K562 (cell line): ENCODE data around the gene IRAK3. TPM values are rescaled to one million over a fixed set of nuclear protein-coding genes. Genes with fewer than 3 reads are reported as not detected.

Experiments
- ATAC-seq: fragments of 200-7000 bp; cut with Tn5 transposase; 3 replicates; pipeline ENCODE4 v1.9.1; 2020; ENCODE audit warnings: moderate library complexity
- BruUV-seq: library from RNA; stranded (reverse); fragments of 400-500 nt; replicated peaks from 2 replicates; lab custom pipeline; 2021; lab: Mats Ljungman, UMichigan
- CTCF ChIA-PET: fragments of 300-600 bp; formaldehyde crosslinking; extraction: SDS; loops from one replicate; lab custom pipeline; 2021; ENCODE audit warnings: low intra/inter-chr PET ratio; lab: Yijun Ruan, JAX
- POLR2A ChIA-PET: fragments of 300-600, 350-650 bp; sonication (Branson Sonifier 250); formaldehyde crosslinking; extraction: SDS; loops from one replicate; lab custom pipeline; 2021; ENCODE audit warnings: antibody characterized with exemption, inconsistent platforms; lab: Yijun Ruan, JAX
- DNase-seq, 4 experiments: peaks; one replicate each; pipeline versions ENCODE4 v3.0.0 to v3.0.0-alpha.2; 2011 to 2018; ENCODE audit warnings: low spot score in 3 of 4, mixed read lengths in 3 of 4; ENCODE audit errors: extremely low read depth in 1 of 4
- FAIRE-seq: peaks from 2 replicates; lab custom pipeline; 2011; peaks lifted over from hg19 to GRCh38; lab: Jason Lieb, UNC
- H2AFZ ChIP-seq: 2 replicates; pipeline ENCODE4 v1.6.0; 2011; ENCODE audit warnings: low read depth, low read length, control low read depth, inconsistent platforms
- H3K27ac ChIP-seq: fragments of 200-600 bp; 3 replicates; pipeline ENCODE4 v1.8.0; 2011; ENCODE audit warnings: low read depth, mild to moderate bottlenecking, control low read depth, inconsistent platforms, low read length, moderate library complexity, mixed read lengths; ENCODE audit errors: extremely low read depth
- H3K27me3 ChIP-seq, 2 experiments: fragments of 300-600 bp in 1 of 2; 2 replicates in 1 of 2; 3 replicates in 1 of 2; pipeline versions ENCODE4 v1.6.0 to v1.8.0; 2011; ENCODE audit warnings: inconsistent platforms in 2 of 2, low read length in 2 of 2, mild to moderate bottlenecking in 1 of 2, mixed read lengths in 1 of 2, moderate library complexity in 1 of 2; ENCODE audit not compliant: control insufficient read depth in 2 of 2, insufficient read depth in 2 of 2
- H3K36me3 ChIP-seq: fragments of 300-600 bp; 3 replicates; pipeline ENCODE4 v1.8.0; 2011; ENCODE audit warnings: mild to moderate bottlenecking, low read length, inconsistent platforms; ENCODE audit not compliant: control insufficient read depth, insufficient read depth
- H3K4me1 ChIP-seq, 2 experiments: fragments of 200-600 bp in 1 of 2; replicated peaks in 1 of 2; 2 replicates in 1 of 2; 3 replicates in 1 of 2; pipeline versions ENCODE4 v1.5.1 to v1.8.0; 2011; ENCODE audit warnings: inconsistent platforms in 2 of 2, low read length in 2 of 2, mild to moderate bottlenecking in 1 of 2, mixed read lengths in 1 of 2, moderate library complexity in 1 of 2; ENCODE audit not compliant: control insufficient read depth in 2 of 2, insufficient read depth in 2 of 2
- H3K4me2 ChIP-seq: 2 replicates; pipeline ENCODE4 v1.6.1; 2011; ENCODE audit warnings: low read length, control low read depth, inconsistent platforms, mixed read lengths; ENCODE audit not compliant: insufficient read depth
- H3K4me3 ChIP-seq: fragments of 200-600 bp; sonication (generic), shearing (Covaris generic); 2 replicates; pipeline ENCODE4 v1.5.1; 2016; ENCODE audit warnings: control low read depth, inconsistent platforms
- H3K79me2 ChIP-seq: fragments of 200-600 bp; 3 replicates; pipeline ENCODE4 v1.8.0; 2011; ENCODE audit warnings: low read length, inconsistent platforms; ENCODE audit not compliant: control insufficient read depth, insufficient read depth
- H3K9ac ChIP-seq, 2 experiments: 2 replicates each; pipeline versions ENCODE4 v1.6.0 to v1.6.1; 2011; ENCODE audit warnings: low read depth in 2 of 2, low read length in 2 of 2, control low read depth in 1 of 2, inconsistent platforms in 1 of 2, mild to moderate bottlenecking in 1 of 2, mixed read lengths in 1 of 2; ENCODE audit not compliant: insufficient read depth in 1 of 2
- H3K9me1 ChIP-seq: one replicate; pipeline ENCODE4 v1.6.0; 2011; ENCODE audit warnings: inconsistent platforms, mild to moderate bottlenecking, low read length, moderate library complexity; ENCODE audit not compliant: control insufficient read depth, insufficient read depth
- H3K9me3 ChIP-seq: replicated peaks from 2 replicates; pipeline ENCODE4 v1.5.1; 2011; ENCODE audit warnings: low read depth, low read length, inconsistent platforms; ENCODE audit not compliant: control insufficient read depth, insufficient read depth
- H4K20me1 ChIP-seq: replicated peaks from 2 replicates; pipeline ENCODE4 v1.6.1; 2011; ENCODE audit warnings: low read length, inconsistent platforms, mixed read lengths; ENCODE audit not compliant: control insufficient read depth, insufficient read depth
- BDP1 ChIP-seq: IDR thresholded peaks from 3 replicates; pipeline ENCODE4 v1.6.1; 2011; ENCODE audit not compliant: insufficient read length, insufficient read depth
- CHD4 ChIP-seq: fragments of 200-600 bp; sonication (generic); IDR thresholded peaks from 3 replicates; pipeline ENCODE4 v1.6.1; 2012; ENCODE audit warnings: low read depth, mild to moderate bottlenecking, mixed read lengths, low read length, inconsistent platforms; ENCODE audit not compliant: insufficient read depth, insufficient replicate concordance, poor library complexity, severe bottlenecking
- GATAD2B ChIP-seq: fragments of 450-650 bp; IDR thresholded peaks from 2 replicates; pipeline ENCODE4 v1.6.1; 2017; ENCODE audit warnings: mild to moderate bottlenecking, borderline replicate concordance
- NFATC3 ChIP-seq: fragments of 450-650 bp; IDR thresholded peaks from 2 replicates; pipeline ENCODE4 v1.6.1; 2017; ENCODE audit warnings: mild to moderate bottlenecking
- OTX1 ChIP-seq: fragments of 450-650 bp; formaldehyde crosslinking; IDR thresholded peaks from 2 replicates; pipeline ENCODE4 v1.4.0; 2022; ENCODE audit warnings: mild to moderate bottlenecking
- PHF21A ChIP-seq: fragments of 450-650 bp; IDR thresholded peaks from 2 replicates; pipeline ENCODE4 v1.6.1; 2017; ENCODE audit warnings: low read depth, borderline replicate concordance
- POLR2A ChIP-seq: fragments of 450-650 bp; conservative IDR thresholded peaks from 2 replicates; pipeline ENCODE4 v1.6.1; 2016
- RAD21 ChIP-seq, 2 experiments: fragments of 250-450 bp in 1 of 2; fragments of 450-650 bp in 1 of 2; sonication (Bioruptor Pico) in 1 of 2; formaldehyde crosslinking in 1 of 2; IDR thresholded peaks in 1 of 2; conservative IDR thresholded peaks in 1 of 2; 2 replicates each; pipeline versions ENCODE4 v1.4.0 to v1.8.0; 2020 to 2022; ENCODE audit warnings: mild to moderate bottlenecking in 2 of 2, moderate library complexity in 1 of 2
- WGBS: fragments of 100-300 bp; shearing (Covaris generic); methylation state at CpG from one replicate; pipeline ENCODE4 v1.1.6; 2016; ENCODE audit warnings: low coverage, mixed read lengths; ENCODE audit not compliant: insufficient coverage; ENCODE audit errors: missing lambda C conversion rate; 5-methylcytosine and 5-hydroxymethylcytosine counted together
- in situ Hi-C: fragments of 300-500 bp; cut with MboI; formaldehyde crosslinking; loops from 4 replicates; pipeline ENCODE4 v1.15.0; 2018; ENCODE audit warnings: inconsistent platforms, mixed read lengths
- intact Hi-C: fragments of 100-400 bp; cut with micrococcal nuclease; formaldehyde crosslinking; loops from 2 replicates; pipeline ENCODE4 v1.14.2; 2022
- polyA plus RNA-seq, 8 experiments: library from polyadenylated mRNA; depleted of rRNA in 4 of 8; stranded (reverse) in 5 of 8; unstranded in 3 of 8; fragments of >200 nt; fragmentation: Nextera tagmentation in 2 of 8; fragmentation: Illumina TruSeq in 1 of 8; extraction: Ambion mirVana in 2 of 8; extraction: Trizol in 1 of 8; gene quantifications; 2 replicates each; pipeline versions ENCODE4 v1.2.1 to v1.2.3, GENCODE V29; 2011 to 2014; ENCODE audit warnings: inconsistent platforms in 1 of 8, missing spikeins in 1 of 8
- total RNA-seq, 7 experiments: library from RNA; depleted of rRNA in 6 of 7; stranded (reverse); fragments of >200 nt in 6 of 7; fragmentation: Illumina TruSeq in 2 of 7; extraction: Trizol in 2 of 7; gene quantifications; 2 replicates each; pipeline versions ENCODE4 v1.2.1 to v1.2.3, GENCODE V29; 2011 to 2021; ENCODE audit warnings: low replicate concordance in 1 of 7
- TF ChIP-seq, protein P1 (sequence below): fragments of 250-450 bp; sonication (Bioruptor Pico); IDR thresholded peaks from 2 replicates; pipeline ENCODE4 v1.9.0; 2021; ENCODE audit warnings: mild to moderate bottlenecking
- TF ChIP-seq, protein P2 (sequence below): fragments of 450-650 bp; formaldehyde crosslinking; IDR thresholded peaks from 2 replicates; pipeline ENCODE4 v1.4.0; 2022; ENCODE audit warnings: mild to moderate bottlenecking, moderate library complexity
- TF ChIP-seq, protein P3 (sequence below): fragments of 450-650 bp; IDR thresholded peaks from 2 replicates; pipeline ENCODE4 v1.7.1; 2018; ENCODE audit warnings: mild to moderate bottlenecking, low read depth; ENCODE audit not compliant: partially characterized antibody

IRAK3 gene
- total and polyA plus RNA-seq, 9 of the 15 experiments (the other 6 are each of a cell fraction or from before 2014, with no cell fraction given), result 0.06 to 0.09 (median 0.07) TPM; not detected in 6

DNA sequence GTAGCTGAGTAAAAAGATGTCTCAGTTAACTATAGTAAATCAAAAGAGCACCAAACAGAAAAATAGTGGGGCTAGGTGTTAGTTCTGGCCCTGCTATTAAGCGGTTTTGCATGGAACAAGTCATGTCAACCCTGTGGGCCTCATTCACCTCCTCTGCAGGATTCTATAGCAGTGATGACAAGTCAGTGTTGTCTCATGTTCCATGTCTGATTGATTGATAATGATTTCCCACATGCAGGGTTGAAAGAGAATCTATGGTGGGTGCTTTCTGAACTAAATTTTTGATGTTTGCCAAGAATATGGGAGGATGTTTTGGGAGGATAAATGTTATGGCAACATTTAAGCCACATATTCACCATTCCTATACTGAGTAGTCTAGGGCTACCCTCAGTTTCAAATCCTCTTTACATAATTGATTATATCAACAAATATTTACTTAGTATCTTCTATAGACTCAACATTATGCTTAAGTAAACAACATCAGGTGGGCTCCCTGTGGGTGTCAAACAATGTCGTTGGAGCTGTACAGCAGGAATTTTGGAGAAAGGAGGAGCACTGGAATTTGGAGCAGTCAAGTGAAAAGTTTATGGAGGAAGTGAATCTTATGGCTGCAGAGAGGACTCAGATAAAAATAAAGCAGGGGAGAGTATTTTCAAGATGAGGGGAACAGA, 48.6 kb downstream of the IRAK3 start:
- DNase-seq (no peak), ATAC-seq (no peak)
- H3K4me2 ChIP-seq, result no peak overlapping the region
- no TSS peak for BruUV-seq
- H3K27ac ChIP-seq, result no peak overlapping the region
- H3K9me3 ChIP-seq, result no peaks in the 10 kb centered on the region
- WGBS, result 0% methylated on average over 2 of the region's 2 CpGs
- no peaks in the 10 kb centered on the region for H3K79me2 ChIP-seq
- POLR2A ChIA-PET, result no interaction called here
- no peak overlapping the region for H2AFZ ChIP-seq
- TF ChIP-seq CHD4, result no peak
- TF ChIP-seq, all 486 proteins: peak for 0
- CTCF ChIA-PET, result no interaction called here
- Histone ChIP-seq H3K9ac (no peak overlapping the region), H3K4me1 (peaks cover 8 to 9% of the 10 kb centered on the region in 2 experiments), H3K27me3 (peaks cover 2 to 5% of the 10 kb centered on the region in 2 experiments; a peak in 2 of 5 replicates), H3K9me1 (no peaks in the 10 kb centered on the region), H4K20me1 (no peaks in the 10 kb centered on the region), H3K36me3 (no peaks in the 10 kb centered on the region), H3K4me3 (no peak overlapping the region)
- in situ Hi-C loops, result no loop called here
- intact Hi-C loops, result no loop called here
- no peak for FAIRE-seq

DNA sequence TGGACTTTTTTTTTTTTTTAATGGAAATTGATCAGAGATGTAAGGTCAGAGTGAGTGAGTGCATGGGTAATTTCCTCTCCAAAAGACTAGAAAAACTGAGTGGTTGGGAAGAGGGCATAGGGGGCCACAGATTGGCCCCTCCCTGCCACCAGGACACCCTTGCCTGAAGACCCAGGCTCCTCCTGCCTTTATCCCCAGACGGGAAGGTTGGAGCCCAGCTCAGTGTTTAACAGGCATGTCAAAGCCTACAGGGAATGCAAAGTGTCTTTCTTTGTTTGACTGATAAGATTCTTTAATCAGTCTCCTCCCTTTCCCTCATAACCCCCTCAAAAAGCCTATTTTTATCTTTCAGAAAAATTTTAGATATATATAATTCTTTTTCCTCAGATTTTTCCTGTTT, 50.3 kb downstream of the IRAK3 start:
- no peaks in the 10 kb centered on the region for H3K9me1 ChIP-seq
- ChIA-PET POLR2A (no interaction called here), CTCF (no interaction called here)
- no peak overlapping the region for H3K27ac ChIP-seq
- no peak overlapping the region for H3K9ac ChIP-seq
- no peak overlapping the region for H3K4me2 ChIP-seq
- no TSS peak for BruUV-seq
- no peaks in the 10 kb centered on the region for H3K9me3 ChIP-seq
- H3K27me3 ChIP-seq, result peaks cover 2 to 5% of the 10 kb centered on the region in 2 experiments; a peak in 2 of 5 replicates
- FAIRE-seq (no peak), DNase-seq (no peak), ATAC-seq (no peak)
- H4K20me1 ChIP-seq, result no peaks in the 10 kb centered on the region
- in situ Hi-C loops (no loop called here), intact Hi-C loops (no loop called here)
- no peaks in the 10 kb centered on the region for H3K79me2 ChIP-seq
- peaks cover 7 to 8% of the 10 kb centered on the region in 2 experiments for H3K4me1 ChIP-seq
- H3K4me3 ChIP-seq, result no peak overlapping the region
- no peak overlapping the region for H2AFZ ChIP-seq
- 0% methylated on average over 1 of the region's 1 CpG for WGBS
- H3K36me3 ChIP-seq, result no peaks in the 10 kb centered on the region
- TF ChIP-seq, protein P1, sequence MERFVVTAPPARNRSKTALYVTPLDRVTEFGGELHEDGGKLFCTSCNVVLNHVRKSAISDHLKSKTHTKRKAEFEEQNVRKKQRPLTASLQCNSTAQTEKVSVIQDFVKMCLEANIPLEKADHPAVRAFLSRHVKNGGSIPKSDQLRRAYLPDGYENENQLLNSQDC (CRISPR knock-in tag), result no peak
- no peak for TF ChIP-seq POLR2A
- TF ChIP-seq RAD21 (CRISPR knock-in tag; conservative IDR thresholded peaks at IDR 0.05 in 1 of 2, IDR thresholded peaks at IDR 0.05 in 1 of 2), result no peak
- TF ChIP-seq NFATC3, result no peak
- TF ChIP-seq OTX1 (CRISPR knock-in tag), result no peak
- TF ChIP-seq BDP1, result no peak
- no peak for TF ChIP-seq CHD4
- TF ChIP-seq, protein P2, sequence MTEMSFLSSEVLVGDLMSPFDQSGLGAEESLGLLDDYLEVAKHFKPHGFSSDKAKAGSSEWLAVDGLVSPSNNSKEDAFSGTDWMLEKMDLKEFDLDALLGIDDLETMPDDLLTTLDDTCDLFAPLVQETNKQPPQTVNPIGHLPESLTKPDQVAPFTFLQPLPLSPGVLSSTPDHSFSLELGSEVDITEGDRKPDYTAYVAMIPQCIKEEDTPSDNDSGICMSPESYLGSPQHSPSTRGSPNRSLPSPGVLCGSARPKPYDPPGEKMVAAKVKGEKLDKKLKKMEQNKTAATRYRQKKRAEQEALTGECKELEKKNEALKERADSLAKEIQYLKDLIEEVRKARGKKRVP (CRISPR knock-in tag), result no peak
- TF ChIP-seq GATAD2B, result no peak
- TF ChIP-seq, protein P3, sequence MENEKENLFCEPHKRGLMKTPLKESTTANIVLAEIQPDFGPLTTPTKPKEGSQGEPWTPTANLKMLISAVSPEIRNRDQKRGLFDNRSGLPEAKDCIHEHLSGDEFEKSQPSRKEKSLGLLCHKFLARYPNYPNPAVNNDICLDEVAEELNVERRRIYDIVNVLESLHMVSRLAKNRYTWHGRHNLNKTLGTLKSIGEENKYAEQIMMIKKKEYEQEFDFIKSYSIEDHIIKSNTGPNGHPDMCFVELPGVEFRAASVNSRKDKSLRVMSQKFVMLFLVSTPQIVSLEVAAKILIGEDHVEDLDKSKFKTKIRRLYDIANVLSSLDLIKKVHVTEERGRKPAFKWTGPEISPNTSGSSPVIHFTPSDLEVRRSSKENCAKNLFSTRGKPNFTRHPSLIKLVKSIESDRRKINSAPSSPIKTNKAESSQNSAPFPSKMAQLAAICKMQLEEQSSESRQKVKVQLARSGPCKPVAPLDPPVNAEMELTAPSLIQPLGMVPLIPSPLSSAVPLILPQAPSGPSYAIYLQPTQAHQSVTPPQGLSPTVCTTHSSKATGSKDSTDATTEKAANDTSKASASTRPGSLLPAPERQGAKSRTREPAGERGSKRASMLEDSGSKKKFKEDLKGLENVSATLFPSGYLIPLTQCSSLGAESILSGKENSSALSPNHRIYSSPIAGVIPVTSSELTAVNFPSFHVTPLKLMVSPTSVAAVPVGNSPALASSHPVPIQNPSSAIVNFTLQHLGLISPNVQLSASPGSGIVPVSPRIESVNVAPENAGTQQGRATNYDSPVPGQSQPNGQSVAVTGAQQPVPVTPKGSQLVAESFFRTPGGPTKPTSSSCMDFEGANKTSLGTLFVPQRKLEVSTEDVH, result no peak
- no peak for TF ChIP-seq PHF21A
